Mucosa of gallbladder (tissue), 1 donor: ENCODE data around the gene MACF1. TPM values are rescaled to one million over a fixed set of nuclear protein-coding genes. Genes with fewer than 3 reads are reported as not detected.
A peak's percentile ranks its signal among the peaks of the same experiment; 100 is the strongest.

Source experiments
- DNase-seq: peaks from one replicate; pipeline ENCODE4 v3.0.0-alpha.2; 2020; ENCODE audit warnings: low spot score
- total RNA-seq: library from RNA; stranded (reverse); gene quantifications from one replicate; pipeline ENCODE4 v1.2.1, GENCODE V29; 2021
- donor health status: DM: no; HTN: no; CAD: no.

Gene MACF1
- total RNA-seq, 1 donor from 2014 or later: 404 TPM

DNA sequence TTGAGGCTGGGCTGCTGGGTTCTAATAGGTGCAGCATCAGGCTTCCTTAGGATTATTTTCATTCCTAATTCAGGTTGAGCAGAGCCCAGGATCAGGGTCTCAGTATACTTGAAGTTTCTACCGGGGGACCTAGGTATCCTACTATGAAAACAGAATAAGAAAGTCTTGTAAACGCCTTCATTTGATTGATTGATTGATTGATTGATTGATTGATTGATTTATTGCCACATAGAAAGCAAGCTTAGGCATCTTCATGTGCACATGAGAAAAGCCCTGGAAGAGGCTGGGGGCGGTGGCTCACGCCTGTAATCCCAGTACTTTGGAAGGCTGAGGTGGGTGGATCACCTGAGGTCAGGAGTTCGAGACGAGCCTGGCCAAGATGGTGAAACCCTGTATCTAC is 189.6 kb downstream of the MACF1 start:
- DNase-seq: no peak

DNA sequence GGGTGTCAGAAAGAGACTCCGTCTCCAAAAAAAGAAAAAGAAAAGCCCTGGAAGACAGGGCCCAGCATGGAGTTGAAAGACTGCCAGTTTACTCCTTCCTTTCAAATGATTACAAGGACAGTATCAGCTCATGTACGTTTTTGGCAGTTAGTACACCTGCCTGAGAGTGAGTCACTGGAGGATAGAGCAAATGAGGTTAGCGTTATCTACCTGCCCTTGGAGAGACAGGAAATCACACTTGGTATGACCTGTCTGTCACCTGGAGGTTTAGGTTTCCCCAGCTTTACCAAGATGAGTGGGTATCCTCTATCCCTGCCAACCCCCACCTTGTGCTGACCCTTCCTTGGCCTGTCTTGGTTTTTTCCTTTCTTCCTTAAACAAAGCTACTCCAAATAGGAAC is 190.1 kb downstream of the MACF1 start:
- DNase-seq: peak; percentile 67

DNA sequence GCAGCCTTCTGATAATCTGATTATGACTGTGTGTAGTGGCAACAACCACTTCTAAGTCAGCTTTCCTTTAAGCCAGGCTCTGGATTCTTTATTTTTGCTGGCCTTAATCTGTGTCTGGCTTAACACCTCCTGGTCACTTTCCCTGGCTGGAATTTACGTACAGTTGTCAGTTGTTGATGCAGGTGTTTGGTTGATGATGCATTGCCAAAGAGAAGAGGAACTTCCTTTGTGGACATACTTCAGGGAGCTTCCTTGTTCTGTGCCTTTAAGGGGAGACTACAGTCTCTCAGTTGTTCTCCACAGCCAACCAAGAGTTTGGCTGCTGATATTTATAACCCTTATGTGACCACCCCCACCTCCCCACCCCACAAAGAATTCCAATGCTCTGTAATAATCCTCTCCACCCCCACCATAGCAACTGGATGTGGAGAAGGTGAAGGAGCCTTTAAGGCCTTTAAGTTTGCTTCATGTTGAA is 190.9 kb downstream of the MACF1 start:
- peak; percentile 44 for DNase-seq

DNA sequence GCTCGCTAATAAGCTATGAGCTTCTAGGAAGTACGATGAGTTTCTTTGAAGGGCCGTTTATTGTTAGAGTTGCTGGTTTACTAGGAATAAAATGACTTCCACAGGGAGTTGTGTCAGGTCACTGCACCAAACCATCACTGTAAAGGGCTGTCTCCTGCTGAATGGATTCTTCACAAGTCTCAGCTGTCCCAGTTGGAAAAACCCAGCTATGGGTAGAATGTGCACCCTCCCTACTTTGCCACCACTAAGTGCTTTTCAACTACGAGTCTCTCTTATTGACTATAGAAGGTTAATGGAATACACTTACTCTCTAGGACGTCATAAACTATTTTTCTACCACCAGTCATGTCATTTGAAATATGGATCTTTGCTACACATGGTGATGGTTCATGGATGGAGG is 192.2 kb downstream of the MACF1 start:
- DNase-seq: no peak

DNA sequence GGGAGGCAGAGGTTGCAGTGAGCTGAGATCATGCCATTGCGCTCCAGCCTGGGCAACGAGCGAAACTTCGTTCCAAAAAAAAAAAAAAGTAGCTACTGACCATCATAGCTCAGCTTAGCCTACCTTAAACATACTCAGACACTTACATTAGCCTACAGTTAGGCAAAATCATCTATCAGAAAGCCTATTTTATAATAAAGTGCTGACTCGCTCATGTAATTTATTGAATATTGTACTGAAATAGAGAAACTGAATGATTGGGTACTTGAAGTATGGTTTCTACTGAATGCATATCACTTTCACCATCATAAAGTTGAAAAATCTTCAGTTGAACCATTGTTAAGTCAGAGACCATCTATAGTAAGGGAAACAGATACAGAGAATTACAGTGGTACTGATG is 193.0 kb downstream of the MACF1 start:
- no peak for DNase-seq

DNA sequence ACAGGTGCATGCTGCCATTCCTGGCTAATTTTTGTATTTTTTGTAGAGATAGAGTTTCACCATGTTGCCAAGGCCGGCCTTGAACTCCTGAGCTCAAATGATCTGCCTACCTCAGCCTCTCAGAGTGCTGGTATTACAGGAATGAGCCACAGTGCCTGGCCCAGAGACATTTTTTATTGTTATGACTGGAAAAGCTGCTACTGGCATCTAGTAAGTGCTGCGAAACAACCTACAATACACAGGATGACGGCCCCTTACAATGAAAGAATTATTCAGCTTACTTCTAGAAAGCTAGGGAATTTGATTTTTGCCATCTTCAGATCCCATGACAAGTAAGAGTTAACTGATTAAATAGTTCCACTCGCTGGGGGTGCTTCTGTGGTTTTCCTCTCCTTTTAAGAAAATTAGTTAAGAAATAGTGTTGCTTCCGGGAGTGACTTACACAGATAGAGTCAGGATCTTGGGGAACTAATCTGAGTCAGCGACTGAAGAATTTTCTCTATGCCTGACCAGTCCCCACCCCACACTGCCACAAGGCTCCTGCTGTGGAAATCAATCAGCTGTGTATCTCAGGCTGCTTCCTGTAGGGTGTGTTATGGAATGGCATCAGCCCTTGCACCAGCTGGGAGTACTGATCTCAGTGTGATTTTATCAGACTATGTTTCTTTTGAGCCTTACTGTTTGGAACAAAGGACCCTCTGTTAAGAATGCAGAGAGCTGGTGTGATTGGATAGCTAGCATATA is 194.0 kb downstream of the MACF1 start:
- peak; percentile 87 for DNase-seq

DNA sequence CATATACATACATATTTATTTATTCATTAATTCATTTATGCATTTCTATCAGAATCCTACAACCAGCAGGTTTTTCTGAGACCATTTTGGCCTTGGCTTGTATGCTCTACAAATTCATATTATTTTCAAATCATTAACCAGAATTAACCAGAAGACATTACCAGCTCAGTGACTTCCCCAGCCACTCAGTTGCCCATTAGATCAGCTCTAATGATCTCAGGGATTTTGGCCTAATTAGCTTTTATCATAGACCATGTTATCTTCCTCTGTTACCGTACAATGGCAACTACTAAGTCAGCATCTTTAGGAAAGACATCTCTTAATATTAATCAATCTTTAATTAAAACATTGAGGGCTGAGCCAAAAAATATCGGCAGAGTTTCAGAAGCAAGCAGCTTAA is 196.6 kb downstream of the MACF1 start:
- no peak for DNase-seq

DNA sequence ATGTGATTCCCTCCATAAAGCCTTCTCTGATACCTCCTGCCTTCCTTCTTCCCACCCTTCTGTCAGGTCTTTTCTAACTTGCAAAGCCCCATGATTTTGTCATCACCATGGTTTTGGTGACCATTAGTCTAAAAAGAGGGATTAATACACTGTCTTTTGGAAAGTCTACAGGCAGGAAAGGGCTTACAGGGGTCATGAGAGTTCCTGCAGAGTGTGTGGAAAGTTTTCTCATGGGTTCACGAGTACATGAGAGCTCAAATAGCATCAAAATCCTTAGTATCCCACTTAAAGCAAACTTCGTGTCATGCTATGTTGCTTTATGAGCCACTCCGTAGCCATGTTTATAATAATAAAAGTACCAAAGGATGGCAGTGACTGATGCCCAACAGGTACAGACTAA is 200.4 kb downstream of the MACF1 start:
- no peak for DNase-seq

DNA sequence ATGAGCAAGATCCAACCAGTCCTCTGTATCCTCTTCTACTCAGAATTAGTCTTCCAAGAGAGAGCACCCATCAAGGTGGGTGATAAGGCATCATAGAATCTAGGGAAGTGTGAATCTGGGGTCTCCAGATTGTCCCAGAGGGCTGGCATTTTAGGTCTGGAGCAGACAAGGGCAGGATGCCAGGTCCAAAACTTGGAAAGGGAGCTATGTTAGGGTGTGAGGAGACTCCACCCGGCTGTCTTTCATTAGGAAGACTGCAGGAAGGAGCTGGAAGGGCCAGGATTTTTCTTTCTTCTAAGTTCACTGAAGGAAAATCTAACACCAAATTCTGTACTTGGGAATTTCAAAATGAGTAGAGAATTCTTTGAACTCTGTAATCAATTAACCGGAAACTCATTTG is 200.9 kb downstream of the MACF1 start:
- DNase-seq: no peak

DNA sequence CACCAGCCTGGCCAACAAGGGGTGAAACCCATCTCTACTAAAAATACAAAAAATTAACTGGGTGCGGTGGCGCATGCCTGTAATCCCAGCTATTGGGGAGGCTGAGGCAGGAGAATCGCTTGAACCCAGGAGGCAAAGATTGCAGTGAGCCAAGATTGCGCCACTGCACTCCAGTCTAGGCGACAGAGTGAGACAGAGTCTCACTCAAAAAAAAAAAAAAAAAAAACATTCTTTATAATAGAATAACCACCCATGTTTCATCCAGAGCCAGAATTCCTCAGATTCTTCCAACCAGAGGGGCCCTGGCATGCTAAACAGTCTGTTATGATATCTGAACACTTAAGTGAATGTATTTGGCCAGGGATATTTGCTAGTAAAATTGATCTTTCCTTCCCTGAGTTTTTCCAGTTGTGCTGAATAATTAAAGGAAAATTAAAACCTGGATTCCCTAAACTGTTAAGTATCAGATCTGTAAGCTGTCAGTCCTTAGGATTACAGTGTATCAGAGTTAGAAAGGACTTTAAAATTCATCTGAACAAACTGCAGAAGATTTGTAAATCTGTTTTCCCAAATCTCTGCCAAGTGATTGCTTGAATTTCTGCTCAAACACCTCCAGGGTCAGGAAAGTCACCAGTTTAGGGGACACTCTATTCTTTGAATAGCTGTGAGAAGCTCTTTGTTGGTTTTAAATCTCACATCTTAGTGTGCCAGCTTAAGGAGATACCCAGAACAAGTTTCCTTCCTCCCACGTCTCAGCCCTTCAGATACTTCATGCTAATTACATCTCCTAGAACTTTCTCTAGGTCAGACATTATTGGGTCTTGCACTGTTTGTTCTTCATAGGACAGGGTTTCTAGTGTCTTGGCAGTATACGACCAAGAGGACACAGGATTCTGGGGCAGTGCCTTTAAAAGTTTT is 202.3 kb downstream of the MACF1 start:
- no peak for DNase-seq

DNA sequence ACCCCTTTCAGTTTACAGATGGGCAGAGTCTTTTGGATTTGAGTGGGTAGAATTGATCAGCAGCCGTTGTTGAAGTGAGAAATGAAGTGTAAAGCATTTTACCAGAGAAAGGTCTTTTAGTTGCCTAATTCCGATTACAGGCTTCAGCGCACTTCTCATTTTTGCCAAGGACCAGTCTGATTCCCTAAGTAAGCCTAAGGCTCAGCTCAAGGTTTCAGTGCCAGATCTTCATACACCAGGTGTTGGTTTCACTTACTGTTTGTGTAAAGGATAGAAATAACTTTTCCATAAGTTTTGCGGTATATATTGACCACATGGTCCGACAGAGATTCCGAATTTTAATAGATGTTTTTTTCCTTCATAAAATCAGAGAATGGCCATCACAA is 203.0 kb downstream of the MACF1 start:
- DNase-seq: no peak

DNA sequence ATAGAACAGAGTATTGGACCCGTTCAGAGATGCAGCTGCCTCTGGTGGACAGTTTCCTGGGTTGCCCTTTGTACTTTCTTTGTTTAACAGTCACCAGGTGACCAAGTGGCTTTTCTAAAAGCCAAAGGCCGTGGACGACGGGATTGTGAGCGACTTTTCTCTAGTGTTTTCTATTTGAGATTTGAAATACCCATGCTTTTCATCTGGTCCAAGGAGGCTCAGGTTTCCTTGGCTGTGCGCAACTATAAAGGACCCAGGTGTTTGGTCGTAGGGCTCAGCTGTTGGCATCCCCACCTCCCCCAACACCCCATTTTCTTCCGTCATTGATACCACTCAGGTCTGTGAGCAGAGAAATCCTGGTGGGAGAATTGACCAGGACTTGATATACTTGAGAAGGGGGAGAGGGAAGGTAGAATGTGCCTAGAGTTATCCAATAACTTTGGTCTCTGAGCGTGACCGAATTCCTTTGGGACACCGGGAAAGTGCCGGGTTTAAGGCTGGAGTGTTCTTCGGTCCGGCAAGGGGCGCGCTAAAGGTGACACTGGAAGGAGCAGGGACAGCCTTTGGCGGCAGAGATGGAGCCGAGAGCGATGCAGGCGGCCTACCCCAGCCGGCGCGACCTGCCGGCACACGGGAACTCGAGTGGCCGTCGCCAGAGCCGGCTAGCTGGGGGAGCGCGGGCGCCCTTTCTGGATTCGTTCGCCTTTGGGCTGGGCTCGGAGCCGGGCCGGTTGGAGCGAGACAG is 203.6 kb downstream of the MACF1 start:
- peak; percentile 46 for DNase-seq

DNA sequence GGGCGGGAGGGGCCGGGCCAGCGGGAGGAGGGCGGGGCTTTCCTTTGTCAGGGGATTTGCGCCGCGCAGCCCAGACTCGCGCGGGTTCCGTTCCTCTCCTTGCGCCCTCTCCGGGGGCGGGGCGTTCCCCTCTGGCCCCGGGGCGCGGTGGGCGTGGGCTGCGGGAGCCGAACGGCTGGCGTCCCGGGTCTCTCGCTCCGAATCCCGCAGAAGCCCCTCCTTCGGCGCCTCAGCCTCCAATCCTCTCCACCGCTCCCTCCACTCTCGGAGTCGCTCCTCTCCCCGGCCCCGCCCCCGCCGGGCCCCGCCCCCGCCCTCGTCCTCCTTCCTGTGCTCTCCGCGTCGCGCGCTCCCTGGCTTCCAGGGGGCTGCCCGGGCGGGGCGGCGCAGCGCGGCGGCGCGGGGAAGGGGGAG is 204.2 kb downstream of the MACF1 start:
- DNase-seq: peak; percentile 96

DNA sequence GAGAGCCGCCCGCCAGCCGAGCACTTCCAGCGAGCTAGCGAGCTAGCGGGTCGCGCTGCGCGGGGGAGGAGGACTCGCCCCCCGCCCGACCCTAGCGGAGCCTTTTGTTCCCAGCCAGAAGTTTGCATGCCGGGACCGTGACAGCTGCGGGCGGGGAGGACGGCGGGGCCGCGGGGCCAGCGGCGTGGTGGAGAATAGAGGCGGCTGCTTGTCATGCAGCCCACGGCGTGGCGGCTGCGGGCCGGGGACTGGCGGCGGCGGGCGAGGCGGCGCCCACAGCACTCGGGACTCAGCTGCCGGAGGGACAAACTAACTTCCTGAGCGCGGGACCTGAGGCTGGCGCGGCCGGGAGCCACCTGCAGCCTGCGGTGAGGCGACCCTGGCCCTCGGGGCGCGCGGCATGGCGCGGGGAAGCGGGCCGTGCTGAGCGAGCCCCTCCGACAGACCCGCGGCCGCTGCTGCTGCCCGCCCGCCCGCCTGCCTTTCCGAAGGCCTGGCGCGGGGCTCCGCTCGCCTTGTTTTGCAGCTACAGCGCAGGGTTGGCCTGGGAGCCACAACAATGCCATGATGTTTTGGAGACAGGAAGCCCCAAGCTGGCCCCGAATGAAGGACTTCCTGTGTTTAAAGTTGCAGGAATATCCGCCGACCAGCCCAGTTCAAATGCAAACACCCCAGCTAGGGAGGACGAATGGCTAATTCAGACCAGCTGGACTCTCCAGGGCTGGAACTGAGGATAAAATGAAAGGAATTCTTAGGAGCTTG is 204.7 kb downstream of the MACF1 start:
- peak; percentile 38 for DNase-seq

DNA sequence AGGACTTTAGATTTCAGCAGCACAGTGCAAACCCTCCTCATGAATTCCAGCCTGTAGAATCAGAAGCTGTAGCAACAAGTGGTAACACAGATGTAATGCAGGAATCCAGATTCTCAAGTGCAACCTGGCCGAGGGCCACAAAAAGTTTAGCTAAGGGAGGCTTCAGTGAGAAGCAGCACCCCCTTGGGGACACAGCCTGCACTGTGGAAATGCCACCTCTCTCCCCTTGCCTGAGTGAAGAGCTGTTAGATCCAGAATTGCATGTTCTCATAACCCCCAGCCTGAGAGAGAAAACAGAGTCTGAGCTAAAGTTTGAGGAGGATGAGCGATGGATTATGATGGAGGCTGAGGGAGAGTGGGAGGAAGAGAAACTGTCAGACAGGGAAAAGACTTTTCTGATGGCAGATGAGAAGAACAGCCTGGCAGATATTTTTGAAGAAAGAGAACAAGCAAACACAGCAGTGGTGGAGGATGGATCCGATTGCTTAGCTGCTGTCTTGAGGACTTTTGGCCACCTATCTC is 206.5 kb downstream of the MACF1 start:
- peak; percentile 81 for DNase-seq

DNA sequence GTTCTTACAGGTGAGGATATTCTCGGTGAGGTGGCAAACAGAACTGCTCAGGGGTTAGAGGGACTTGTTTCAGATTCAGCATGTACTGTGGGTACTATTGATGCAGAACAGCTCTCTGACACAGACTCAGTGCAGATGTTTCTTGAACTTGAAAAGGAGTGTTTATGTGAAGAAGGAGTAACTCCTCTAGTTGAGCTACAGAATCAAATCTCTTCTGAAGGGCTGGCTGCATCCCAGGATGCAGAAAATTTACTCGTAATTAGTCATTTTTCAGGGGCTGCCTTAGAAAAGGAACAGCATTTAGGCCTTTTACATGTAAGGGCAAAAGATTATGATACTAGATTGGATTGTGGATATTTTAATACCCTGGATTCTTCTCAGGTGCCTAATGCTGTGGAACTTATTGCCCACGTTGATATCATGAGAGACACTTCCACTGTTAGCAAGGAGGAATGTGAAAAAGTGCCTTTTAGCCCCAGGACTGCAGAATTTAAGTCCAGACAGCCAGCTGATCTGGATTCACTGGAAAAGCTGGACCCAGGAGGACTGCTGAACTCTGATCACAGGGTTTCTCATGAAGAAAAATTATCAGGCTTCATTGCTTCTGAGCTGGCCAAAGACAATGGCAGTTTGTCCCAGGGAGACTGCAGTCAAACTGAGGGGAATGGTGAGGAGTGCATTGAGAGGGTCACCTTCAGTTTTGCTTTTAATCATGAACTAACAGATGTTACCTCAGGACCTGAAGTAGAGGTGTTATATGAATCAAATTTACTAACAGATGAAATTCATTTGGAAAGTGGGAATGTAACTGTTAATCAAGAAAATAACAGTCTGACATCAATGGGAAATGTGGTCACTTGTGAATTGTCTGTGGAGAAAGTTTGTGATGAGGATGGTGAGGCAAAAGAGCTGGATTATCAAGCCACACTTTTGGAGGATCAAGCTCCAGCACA is 207.3 kb downstream of the MACF1 start:
- no peak for DNase-seq

DNA sequence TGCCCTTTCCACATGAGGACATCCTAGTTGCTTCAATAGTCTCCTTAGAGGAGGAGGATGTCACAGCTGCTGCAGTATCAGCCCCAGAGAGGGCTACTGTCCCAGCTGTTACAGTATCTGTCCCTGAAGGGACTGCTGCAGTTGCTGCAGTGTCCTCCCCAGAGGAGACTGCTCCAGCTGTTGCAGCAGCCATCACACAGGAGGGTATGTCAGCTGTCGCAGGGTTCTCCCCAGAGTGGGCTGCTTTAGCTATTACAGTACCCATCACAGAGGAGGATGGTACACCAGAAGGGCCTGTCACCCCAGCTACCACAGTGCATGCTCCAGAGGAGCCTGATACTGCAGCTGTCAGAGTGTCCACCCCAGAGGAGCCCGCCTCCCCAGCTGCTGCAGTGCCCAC is 208.4 kb downstream of the MACF1 start:
- no peak for DNase-seq

DNA sequence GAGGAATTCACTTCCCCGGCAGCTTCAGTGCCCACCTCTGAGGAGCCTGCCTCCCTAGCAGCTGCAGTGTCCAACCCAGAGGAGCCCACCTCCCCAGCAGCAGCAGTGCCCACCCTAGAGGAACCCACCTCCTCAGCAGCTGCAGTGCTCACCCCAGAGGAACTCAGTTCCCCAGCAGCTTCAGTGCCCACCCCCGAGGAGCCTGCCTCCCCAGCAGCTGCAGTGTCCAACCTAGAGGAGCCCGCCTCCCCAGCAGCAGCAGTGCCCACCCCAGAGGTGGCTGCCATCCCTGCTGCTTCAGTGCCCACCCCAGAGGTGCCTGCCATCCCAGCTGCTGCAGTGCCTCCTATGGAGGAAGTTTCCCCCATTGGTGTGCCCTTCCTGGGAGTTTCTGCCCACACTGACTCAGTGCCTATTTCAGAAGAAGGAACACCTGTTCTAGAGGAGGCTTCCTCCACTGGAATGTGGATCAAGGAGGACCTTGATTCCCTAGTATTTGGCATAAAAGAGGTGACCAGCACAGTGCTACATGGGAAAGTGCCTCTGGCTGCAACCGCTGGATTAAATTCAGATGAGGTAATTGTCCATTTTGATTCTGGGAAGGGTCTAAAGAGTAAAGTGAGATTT is 209.5 kb downstream of the MACF1 start:
- no peak for DNase-seq

DNA sequence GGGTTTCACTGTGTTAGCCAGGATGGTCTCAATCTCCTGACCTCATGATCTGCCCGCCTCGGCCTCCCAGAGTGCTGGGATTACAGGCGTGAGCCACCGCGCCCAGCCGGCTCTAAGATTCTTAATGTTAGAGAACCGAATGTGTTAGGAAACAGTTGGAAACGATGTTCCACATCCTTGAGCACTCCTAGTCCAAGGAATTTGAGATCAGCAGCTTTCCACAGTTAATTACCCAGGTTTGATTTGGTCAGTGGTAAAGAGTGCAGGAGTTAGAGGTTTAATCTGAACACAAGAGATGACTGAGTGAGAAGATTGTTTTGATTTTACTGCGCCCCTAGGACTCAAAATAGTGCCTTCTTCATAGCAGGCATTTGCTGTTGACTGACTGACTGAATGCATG is 211.1 kb downstream of the MACF1 start:
- no peak for DNase-seq

DNA sequence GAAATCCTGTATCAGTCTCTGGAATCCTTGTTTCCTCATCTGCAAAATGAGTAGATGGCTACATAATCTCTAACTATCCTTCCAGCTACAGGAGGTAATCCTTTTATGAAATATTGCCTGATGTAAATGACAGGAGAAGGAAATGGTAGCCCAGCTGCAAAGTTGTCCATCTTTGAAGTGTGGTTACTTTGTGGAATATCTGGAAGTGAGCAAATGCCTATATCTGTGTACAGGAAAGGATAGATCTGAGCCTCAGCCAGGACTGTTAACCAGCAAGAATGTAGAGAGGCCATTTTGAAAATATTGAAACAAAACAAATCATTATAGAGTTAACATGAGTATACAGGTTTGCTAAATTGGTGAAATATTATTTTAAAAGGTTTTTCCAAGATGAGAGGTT is 212.1 kb downstream of the MACF1 start:
- DNase-seq: no peak
